NCI-H2081 (cell line): ENCODE measurements around the gene COL26A1.
"Not testable (repeated sequence)": the region's sequence is repeated elsewhere in the genome, so short reads cannot be mapped to it uniquely, and the experiment has no call there.

Experiments
- DNase-seq, 2 experiments: peaks; one replicate each; lab custom pipeline; 2025; lab: John Stamatoyannopoulos, UW

COL26A1 gene

GRCh38 chr7:101442426-101443070 is 79.9 kb downstream of the COL26A1 start:
- no peak for DNase-seq

- DNase-seq, result no peak
These were observed 87.4 kb downstream of the COL26A1 start for GRCh38 chr7:101450064-101450463.

GRCh38 chr7:101453617-101454016 is 90.9 kb downstream of the COL26A1 start:
- no peak for DNase-seq

GRCh38 chr7:101457001-101457750 is 94.5 kb downstream of the COL26A1 start:
- no peak for DNase-seq

DNA sequence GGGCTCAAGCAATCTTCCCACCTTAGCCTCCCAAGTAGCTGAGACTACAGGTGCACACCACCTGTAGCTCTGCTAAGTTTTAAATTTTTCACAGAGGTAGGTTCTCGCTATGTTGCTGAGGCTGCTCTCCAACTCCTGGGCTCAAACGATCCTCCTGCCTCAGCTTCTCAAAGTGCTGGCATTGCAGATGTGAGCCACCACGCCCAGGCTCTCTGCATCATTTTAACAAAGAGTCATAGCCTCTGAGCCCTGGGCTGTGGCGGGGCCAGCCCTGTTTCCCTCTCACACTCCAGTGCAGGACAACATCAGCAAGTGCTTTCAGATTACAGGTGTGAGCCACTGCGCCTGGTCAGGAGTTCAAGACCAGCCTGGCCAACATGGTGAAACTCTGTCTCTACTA is 102.5 kb downstream of the COL26A1 start:
- no peak for DNase-seq

DNA sequence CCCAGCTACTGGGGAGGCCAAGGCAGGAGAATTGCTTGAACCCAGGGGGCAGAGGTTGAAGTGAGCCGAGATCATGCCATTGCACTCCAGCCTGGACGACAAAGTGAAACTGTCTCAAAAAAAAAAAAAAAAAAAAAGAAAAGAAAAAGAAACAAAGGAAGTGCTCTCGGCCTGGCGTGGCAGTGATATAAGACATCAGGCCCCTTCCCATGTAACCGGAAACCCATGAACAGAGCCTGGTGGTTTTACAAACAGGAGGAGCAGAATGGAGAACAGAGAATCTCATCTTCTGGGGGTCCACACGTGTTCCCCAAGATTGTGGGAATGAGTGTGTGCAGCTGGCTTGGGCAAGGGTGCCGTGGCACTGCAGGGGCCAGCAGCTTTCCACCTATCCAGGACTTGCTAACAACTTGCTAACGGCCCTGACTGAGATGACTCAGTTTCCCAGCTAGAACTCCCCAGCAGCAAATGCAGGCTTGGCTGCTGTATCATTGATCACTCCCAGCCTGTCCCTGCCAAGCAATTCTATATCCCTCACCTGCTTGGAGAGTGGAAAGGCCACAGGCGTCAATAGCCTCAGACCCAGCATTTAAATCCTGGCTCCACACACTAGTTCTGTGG is 103.0 kb downstream of the COL26A1 start:
- no peak for DNase-seq

GRCh38 chr7:101466871-101467270 is 104.2 kb downstream of the COL26A1 start:
- DNase-seq, result peak in 1 of 2 experiments; percentile 43

- DNase-seq, result no peak
These were observed 106.0 kb downstream of the COL26A1 start for GRCh38 chr7:101468546-101469275.

DNA sequence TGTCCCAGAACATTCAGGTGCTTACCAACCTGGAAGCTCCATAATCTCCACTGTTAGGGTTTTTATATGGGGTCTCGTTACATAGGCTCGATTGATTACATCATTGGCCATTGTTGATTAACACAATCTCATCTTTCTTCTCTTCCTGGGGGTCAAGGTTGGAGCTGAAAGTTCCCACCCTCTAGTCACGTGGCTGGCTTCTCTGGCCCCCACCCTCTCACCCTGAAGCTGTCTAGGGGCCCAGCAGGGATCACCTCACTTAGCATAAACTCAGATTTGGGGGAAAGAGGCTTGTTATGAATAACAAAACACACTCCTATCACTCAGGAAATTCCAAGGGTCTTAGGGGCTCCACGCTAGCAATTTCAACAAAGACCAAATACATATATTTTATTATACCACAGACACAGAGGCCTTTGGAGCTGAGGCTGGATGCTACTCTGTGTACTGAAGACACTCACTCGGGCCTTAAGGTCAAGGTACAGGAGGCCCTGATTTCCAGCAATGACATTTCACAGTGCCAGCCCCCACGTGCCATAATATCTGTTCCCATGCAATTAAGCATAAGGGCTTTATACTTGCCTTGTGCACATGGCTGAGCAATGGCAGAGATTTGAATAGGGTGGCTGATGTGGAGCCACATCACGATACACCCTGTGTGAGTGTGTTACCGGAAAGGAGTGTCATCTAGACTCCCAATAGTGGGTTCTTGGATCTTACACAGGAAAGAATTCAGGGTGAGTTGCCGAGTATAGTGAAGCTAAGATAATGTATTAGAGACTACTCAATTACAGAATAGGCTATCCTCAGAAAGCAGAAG is 108.2 kb downstream of the COL26A1 start:
- no peak for DNase-seq

DNA sequence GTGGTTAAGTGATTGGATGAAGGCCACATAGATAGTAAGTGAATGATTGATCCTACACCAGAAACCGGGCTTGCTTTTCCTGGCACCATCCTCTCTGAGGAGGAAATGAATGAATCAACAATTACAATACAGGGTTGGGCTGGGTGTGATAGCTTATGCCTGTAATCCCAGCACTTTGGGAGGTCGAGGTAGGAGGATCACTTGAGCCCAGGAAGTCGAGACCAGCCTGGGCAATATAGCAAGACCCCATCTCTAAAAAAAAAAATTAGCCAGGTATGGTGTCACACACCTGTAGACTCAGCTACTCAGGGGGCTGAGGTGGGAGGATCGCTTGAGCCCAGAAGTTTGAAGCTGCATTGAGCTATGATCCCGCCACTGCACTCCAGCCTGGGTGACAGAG is 111.5 kb downstream of the COL26A1 start:
- DNase-seq, result no peak

GRCh38 chr7:101475691-101476090 is 113.0 kb downstream of the COL26A1 start:
- DNase-seq, result not testable (repeated sequence)

- no peak for DNase-seq
These were observed 116.5 kb downstream of the COL26A1 start for GRCh38 chr7:101479217-101479616.

GRCh38 chr7:101486056-101486432 is 123.4 kb downstream of the COL26A1 start:
- not testable (repeated sequence) for DNase-seq

- no peak for DNase-seq
These were observed 123.9 kb downstream of the COL26A1 start for GRCh38 chr7:101486433-101487104.

- no peak for DNase-seq
These were observed 124.4 kb downstream of the COL26A1 start for GRCh38 chr7:101487105-101487458.

GRCh38 chr7:101487753-101488152 is 125.1 kb downstream of the COL26A1 start:
- no peak for DNase-seq

DNA sequence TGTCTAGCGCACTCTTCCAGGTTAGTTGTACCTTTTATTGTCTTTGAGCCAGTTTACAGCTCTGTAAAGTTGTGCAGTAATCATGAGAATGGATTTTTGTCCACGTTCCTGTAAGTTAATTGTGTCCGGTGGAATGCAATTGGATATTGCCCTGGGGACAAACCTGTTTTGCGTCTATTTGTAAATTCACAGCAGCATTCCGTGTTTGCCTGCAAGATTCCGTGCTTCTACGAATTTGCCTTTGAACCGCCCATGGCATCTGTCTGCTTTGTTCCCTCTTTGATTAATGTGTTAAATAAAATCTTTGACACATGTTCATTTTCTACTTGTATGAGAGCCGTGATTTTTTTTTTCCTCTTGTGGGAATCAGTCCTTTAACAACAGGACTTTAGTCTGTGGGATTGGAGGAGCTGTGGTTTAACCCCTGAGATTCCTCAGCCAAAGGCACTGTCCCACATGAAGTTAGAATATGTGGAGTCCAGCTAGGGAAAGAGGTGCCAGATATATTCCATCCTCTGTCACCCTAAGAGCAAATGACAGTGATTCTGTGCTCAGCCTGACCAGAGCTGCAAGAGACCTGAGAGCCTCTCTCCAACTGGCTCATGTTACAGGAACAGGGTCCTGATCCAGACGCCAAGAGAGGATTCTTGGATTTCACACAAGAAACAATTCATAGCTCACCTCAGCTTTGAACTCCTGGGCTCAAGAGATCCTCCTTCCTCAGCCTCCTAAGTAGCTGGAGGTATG is 126.3 kb downstream of the COL26A1 start:
- no peak for DNase-seq

DNA sequence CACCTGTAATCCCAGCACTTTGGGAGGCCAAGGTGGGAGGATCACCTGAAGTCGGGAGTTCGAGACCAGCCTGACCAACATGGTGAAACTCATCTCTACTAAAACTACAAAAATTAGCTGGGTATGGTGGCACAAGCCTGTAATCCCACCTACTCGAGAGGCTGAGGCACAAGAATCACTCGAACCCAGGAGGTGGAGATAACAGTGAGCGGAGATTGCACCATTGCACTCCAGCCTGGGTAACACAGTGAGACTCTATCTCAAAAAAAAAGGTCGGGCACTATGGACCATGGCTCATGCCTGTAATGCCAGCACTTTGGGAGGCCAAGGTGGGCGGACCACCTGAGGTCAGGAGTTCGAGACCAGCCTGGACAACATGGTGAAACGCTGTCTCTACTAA is 127.8 kb downstream of the COL26A1 start:
- DNase-seq, result not testable (repeated sequence)

DNA sequence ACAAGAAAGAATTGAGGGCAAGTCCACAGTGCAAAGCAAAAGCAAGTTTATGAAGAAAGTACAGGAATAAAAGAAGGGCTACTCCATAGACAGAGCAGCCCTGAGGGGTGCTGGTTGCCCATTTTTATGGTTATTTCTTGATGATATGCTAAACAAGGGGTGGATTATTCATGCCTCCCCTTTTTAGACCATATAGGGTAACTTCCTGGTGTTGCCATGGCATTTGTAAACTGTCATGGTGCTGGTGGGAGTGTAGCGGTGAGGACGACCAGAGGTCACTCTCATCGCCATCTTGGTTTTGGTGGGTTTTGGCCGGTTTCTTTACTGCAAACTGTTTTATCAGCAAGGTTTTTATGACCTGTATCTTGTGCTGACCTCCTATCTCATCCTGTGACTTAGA is 128.8 kb downstream of the COL26A1 start:
- not testable (repeated sequence) for DNase-seq

DNA sequence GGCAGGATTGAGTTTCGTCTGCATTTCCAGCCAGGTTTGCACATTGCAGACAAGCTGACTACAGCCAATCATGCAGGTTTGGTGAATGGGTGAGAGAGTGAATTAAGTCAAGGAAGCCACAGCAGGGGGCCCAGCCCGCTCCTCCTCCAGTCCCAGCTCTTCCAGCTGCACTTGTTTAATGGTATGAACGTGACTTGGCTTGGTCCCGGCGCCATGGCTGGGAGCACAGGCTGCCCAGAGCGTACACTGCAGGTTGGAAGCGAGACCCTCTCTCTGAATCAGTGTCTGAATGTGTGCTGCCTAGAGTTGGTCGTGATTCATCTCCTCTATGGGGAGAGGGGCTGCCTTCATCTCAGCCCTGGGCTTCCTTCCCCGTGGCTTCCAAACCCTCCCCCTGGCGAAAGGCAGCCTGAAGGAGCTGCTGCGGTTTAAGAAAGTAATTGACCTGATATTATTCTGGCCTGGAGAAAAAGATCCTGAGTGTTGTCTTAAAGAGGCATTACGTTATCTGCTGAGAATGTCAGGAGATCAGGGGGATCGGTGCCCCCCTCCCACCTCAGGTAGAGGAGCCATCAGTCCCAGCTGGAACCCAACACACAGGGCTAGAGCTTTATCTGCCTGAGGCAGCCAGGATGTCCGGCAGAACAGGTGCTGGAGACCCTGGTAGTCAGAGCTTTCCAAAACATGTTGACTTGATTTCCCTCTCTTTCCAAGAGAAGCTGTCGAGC is 132.1 kb downstream of the COL26A1 start:
- no peak for DNase-seq
